ENCODE measurements around the gene UCHL3. TPM values are rescaled to one million over a fixed set of nuclear protein-coding genes. Genes with fewer than 3 reads are reported as not detected.

Gene UCHL3
- total and polyA plus RNA-seq, 9 of the 15 experiments (the other 6 are each of a cell fraction or from before 2014, with no cell fraction given) = 42.2 to 112 (median 85.4) TPM

DNA sequence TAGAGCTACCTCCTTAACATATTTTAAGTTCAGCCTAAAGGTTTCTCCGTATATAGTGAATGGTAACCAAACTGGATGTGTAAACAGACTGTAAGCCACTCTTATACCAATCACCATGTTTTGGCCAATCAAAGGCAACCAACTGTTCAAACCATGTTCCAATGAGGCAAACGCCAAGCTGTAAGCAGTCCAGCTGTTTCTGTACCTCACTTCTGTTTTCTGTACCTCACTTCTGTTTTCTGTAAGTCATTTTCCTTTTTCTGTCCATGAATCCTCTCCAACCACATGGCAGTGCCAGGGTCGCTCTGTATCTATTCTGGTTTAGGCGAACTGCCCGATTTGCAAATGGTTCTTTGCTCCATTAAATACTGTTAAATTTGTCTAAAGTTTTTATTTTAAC lies 36.3 kb upstream of the UCHL3 start (continued):
- TF ChIP-seq, protein P1, sequence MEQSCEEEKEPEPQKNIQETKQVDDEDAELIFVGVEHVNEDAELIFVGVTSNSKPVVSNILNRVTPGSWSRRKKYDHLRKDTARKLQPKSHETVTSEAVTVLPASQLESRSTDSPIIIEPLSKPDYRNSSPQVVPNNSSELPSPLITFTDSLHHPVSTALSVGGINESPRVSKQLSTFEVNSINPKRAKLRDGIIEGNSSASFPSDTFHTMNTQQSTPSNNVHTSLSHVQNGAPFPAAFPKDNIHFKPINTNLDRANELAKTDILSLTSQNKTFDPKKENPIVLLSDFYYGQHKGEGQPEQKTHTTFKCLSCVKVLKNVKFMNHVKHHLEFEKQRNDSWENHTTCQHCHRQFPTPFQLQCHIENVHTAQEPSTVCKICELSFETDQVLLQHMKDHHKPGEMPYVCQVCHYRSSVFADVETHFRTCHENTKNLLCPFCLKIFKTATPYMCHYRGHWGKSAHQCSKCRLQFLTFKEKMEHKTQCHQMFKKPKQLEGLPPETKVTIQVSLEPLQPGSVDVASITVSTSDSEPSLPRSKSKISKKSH (CRISPR knock-in tag; IDR thresholded peaks at IDR 0.05) = no peak
- no peak for TF ChIP-seq HDAC1 (IDR thresholded peaks at IDR 0.05)
- no peak for TF ChIP-seq BCOR (IDR thresholded peaks at IDR 0.05)
- TF ChIP-seq ZNF589 (CRISPR knock-in tag; IDR thresholded peaks at IDR 0.05; ENCODE audit: low read depth) = no peak
- no peak for TF ChIP-seq RAD51 (IDR thresholded peaks at IDR 0.05; ENCODE audit: borderline replicate concordance, low read depth)
- TF ChIP-seq, protein P2, sequence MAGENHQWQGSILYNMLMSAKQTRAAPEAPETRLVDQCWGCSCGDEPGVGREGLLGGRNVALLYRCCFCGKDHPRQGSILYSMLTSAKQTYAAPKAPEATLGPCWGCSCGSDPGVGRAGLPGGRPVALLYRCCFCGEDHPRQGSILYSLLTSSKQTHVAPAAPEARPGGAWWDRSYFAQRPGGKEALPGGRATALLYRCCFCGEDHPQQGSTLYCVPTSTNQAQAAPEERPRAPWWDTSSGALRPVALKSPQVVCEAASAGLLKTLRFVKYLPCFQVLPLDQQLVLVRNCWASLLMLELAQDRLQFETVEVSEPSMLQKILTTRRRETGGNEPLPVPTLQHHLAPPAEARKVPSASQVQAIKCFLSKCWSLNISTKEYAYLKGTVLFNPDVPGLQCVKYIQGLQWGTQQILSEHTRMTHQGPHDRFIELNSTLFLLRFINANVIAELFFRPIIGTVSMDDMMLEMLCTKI (IDR thresholded peaks at IDR 0.05; ENCODE audit: partially characterized antibody) = no peak
- no peak for TF ChIP-seq ZNF324 (CRISPR knock-in tag; IDR thresholded peaks at IDR 0.05)
- TF ChIP-seq, protein P3, sequence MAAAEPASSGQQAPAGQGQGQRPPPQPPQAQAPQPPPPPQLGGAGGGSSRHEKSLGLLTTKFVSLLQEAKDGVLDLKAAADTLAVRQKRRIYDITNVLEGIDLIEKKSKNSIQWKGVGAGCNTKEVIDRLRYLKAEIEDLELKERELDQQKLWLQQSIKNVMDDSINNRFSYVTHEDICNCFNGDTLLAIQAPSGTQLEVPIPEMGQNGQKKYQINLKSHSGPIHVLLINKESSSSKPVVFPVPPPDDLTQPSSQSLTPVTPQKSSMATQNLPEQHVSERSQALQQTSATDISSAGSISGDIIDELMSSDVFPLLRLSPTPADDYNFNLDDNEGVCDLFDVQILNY (CRISPR knock-in tag; IDR thresholded peaks at IDR 0.05) = no peak
- TF ChIP-seq, protein P4, sequence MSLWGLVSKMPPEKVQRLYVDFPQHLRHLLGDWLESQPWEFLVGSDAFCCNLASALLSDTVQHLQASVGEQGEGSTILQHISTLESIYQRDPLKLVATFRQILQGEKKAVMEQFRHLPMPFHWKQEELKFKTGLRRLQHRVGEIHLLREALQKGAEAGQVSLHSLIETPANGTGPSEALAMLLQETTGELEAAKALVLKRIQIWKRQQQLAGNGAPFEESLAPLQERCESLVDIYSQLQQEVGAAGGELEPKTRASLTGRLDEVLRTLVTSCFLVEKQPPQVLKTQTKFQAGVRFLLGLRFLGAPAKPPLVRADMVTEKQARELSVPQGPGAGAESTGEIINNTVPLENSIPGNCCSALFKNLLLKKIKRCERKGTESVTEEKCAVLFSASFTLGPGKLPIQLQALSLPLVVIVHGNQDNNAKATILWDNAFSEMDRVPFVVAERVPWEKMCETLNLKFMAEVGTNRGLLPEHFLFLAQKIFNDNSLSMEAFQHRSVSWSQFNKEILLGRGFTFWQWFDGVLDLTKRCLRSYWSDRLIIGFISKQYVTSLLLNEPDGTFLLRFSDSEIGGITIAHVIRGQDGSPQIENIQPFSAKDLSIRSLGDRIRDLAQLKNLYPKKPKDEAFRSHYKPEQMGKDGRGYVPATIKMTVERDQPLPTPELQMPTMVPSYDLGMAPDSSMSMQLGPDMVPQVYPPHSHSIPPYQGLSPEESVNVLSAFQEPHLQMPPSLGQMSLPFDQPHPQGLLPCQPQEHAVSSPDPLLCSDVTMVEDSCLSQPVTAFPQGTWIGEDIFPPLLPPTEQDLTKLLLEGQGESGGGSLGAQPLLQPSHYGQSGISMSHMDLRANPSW (CRISPR knock-in tag; IDR thresholded peaks at IDR 0.05) = no peak

Data from K562 (cell line).